Amygdala (tissue), 56 donors: ENCODE results near the gene DCAF11.
A peak's percentile ranks its signal among the peaks of the same experiment; 100 is the strongest.

Source experiments
- DNase-seq, 56 donors: peaks; one replicate each; lab custom pipeline; 2025; lab: John Stamatoyannopoulos, UW

DCAF11 gene

DNA sequence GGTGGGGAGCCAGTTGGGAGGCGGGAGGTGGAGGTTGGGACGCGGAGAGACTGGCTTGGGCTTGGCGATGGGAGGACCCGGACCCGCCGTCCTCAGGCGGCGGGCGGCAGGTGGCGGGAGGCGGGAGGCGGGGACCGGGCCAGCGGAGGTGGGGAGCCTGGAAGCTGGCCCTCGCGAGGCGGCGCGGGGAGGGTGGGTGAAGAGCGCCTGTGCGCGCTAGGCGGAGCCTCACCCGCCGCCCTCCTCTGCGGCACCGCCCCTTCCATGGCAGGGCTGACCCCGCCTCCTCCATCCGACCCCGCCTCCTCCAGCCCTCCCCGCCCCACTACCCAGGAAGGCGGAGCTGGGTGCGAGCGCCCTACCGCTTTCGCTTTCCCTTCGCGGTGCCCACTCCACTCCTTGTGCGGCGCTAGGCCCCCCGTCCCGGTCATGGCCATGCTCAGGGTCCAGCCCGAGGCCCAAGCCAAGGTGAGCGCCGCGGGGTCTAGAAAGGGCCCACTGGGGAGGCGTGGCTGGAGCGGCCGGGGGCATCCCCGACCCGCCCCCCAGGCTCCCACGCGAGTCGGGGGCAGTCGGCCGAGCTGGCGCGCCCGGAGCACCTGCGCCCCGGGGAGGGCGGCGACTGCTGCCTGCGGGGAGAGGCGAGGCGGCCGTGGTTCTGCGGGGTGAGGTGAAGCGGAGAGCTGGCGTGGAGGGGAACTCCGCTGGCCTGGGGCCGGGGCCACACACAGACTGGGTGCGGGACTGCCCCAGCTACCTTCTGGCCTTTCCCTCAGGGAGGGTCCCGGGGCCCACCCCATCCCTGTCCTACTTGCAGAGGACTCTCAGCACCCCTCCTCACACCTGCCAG lies 21.5 kb downstream of the DCAF11 start, which contains the start of gene PSME1:
TSS of gene PSME1 (plus strand) at position 361 of the 850 bp plus-strand sequence. CDS start at position 430, 69 bp downstream.
- DNase-seq = peak; percentile 30 to 95 (median 85)

DNA sequence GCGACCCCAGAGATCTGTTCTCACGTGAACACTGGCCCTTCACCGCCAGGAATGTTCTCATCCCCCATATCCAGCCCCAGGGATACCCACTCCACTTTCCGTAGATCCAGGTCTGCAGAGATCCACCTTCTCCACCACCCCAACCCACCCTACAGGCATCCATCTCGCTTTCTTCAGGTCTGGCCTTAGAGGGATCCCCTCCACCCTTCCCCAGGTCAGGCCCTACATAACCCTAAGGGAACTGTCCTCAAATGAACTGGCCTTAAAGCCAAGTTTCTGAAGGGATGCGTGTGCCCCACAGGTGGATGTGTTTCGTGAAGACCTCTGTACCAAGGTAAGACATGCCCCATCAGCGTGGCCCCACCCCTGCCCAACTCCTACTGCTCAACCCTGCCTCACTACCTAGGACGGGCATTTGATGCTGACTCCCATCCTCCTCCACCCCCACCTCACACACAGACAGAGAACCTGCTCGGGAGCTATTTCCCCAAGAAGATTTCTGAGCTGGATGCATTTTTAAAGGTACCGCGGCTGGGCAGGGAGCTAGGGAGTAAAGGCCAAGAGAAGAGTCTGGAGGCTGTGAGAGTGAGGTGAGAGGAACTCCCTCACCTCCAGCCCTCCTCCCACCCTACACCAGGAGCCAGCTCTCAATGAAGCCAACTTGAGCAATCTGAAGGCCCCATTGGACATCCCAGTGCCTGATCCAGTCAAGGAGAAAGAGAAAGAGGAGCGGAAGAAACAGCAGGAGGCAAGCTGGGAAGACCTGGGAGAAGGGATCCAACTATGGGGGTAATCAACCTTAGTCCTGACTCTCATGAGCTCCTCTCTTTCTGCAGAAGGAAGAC lies 22.3 kb downstream of the DCAF11 start:
- no peak for DNase-seq

DNA sequence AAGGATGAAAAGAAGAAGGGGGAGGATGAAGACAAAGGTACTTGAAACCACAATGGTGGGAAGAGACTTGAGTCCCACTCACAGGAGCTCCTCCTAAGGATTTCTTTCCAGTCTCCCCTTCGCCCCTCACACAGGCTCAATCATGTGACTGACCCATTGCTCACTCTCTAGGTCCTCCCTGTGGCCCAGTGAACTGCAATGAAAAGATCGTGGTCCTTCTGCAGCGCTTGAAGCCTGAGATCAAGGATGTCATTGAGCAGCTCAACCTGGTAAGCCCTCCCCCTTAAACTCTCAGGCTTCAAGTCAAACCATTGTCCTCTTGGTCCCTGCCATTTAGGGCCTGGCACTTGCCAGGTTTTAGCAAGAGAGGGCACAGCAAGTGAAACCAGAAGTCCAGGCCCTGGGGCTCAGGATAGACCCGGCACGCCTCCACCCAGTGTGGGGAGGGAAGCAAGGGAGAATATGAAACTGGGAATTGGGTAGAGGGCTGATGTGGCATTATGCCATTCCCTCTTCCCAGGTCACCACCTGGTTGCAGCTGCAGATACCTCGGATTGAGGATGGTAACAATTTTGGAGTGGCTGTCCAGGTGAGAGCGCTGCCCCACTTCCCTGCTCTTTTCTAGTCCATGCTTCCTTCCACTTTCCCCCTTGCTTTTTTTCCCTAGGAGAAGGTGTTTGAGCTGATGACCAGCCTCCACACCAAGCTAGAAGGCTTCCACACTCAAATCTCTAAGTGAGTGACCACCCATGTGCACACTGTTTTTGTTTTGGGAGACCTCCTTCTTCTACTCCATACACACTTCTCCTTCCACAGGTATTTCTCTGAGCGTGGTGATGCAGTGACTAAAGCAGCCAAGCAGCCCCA lies 23.2 kb downstream of the DCAF11 start:
- no peak for DNase-seq

DNA sequence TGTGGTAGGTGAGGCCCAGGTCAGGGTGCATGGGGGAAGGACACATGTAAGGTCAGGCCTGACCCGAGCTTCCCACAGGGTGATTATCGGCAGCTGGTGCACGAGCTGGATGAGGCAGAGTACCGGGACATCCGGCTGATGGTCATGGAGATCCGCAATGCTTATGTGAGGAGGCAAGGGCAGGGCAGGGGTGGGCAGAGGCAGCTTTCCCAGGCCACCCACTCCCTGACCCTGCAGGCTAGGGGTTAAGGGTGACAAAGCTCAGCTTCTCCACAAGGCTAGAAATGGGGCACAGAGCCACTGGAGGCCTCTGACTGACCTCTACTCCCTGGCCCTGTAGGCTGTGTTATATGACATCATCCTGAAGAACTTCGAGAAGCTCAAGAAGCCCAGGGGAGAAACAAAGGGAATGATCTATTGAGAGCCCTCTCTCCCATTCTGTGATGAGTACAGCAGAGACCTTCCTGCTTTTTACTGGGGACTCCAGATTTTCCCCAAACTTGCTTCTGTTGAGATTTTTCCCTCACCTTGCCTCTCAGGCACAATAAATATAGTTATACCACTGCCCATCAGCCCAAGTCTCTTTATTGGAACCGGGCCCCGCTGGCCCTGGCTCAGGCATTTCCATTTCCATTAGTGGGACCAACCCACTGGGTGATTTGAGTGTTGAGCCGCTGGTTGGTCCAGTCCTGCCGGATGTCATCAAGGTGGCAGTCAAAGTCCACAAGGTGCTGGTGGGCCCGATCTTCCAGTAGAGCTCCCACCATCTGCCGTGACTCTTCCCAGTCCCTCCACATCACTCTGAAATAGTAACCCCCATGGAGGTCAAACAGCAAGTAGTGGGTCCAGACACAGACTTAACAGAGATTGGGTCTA lies 24.1 kb downstream of the DCAF11 start:
- DNase-seq = no peak

GRCh38 chr14:24139272-24139934 lies 24.8 kb downstream of the DCAF11 start:
- DNase-seq = no peak

DNA sequence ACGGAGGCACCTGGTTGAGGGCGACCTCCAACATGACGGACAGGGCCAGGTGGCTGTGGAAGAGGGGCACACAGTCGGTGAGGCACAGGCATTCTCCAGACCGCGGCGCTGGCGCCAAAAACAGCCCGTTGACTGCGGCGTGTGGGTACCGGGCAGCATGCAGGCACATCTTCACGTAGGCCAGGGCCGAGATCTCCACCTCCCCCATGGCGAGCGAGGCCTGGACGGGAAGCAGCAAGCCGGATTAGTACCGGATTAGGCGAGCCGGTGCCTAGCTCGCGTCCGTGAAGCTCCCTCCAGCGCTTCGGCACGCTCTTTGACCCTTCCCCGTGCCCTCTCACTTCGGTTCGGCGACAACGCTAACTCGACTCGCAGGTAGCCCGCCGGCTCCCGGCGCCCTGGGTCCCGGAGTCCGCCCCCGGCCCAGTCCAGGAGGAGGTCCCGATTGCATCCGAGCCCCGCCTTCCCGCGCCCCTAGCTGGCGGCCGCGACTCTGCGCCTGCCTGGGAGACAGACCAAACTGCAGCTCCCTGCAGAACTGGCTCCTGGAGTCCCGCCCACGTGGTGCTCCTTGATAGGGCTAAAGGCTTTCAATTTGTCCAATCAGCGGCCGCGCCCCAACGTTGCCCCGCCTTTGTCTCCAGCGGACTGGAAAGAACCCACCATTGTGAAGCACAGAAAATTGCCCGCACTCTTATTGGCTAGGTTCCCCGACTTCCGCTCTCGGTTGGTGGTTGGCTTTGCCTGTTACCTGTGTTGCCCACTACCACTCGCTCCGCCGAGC lies 26.7 kb downstream of the DCAF11 start, which contains the start of gene EMC9:
TSS of gene EMC9 (minus strand) at position 495 of the 784 bp plus-strand sequence. CDS start at position 208, 287 bp downstream.
- DNase-seq = peak; percentile 75 to 100 (median 99)

GRCh38 chr14:24143511-24143910 lies 28.9 kb downstream of the DCAF11 start:
- no peak for DNase-seq

GRCh38 chr14:24144451-24144850 lies 29.9 kb downstream of the DCAF11 start:
- DNase-seq = no peak

DNA sequence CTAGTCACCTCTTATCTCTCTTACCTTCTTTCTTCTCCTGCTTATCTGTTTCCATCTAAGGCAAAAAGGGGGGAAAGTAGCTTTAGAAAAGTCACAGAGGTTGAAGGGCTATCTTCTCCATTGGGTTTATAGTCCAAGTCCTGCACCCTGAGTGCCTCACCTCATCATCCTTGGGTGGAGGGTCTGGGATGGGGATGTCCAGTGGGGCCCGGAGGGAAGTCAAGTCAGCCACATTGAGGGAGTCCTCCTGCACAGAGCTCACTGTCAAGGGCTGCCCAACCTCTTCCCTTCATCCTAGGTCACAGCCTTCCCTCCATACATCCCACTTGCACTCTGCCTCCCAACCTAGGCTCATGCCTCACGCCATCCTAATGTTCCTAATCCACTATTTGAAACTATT lies 30.6 kb downstream of the DCAF11 start:
- DNase-seq = no peak

- no peak for DNase-seq
Measured at GRCh38 chr14:24145690-24146452, 31.3 kb downstream of the DCAF11 start.

- DNase-seq = peak in 55 of 56 donors; percentile 48 to 92 (median 82)
Measured at GRCh38 chr14:24146453-24146977, 31.9 kb downstream of the DCAF11 start, which contains the start of gene PSME2. Gene PSME2 (minus strand): TSS chr14:24146610. CDS start chr14:24146581, 29 bp downstream.

DNA sequence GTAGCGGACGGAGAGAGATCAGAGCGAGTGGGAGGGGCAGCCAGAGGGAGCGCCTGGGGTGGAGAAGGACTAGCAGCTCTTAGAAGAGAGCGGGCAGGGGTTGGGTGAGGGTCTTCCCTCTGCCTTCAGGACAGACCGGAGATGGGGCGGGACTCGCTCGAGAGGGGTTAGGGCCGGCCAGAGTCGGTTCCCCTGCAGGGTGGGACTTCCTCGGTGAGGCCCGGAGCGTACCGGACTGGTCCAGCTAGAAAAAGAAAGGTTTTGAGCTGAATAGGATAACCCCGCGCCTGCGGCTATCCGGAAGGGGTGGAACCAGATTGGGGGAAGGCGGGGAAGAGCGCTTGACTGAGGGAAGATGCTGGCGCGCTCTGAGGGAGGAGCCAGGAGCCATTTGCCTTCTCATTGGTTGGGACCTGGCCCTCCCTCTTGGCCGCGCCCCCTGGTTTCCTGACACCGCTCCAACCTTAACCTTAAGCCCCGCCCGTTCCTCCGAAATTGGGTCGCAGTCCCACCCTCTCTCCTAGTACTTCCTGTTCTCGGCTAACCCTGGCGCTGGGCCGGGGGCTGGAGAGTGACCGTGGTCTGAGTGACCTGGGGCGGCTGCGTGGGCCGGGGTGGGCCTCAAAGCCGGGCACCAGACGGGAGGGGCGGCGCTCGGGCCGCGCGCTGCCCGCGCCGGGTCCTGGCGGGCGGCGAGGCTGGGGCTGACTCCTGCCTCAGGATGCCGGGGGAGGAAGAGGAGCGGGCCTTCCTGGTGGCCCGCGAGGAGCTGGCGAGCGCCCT lies 32.6 kb downstream of the DCAF11 start, which contains the start of gene RNF31:
TSS of gene RNF31 (plus strand) at position 521 of the 783 bp plus-strand sequence. CDS start at position 722, 201 bp downstream.
- peak; percentile 73 to 99 (median 95) for DNase-seq

- DNase-seq = no peak
Measured at GRCh38 chr14:24147761-24148428, 33.3 kb downstream of the DCAF11 start.

GRCh38 chr14:24149302-24149969 lies 34.9 kb downstream of the DCAF11 start:
- DNase-seq = no peak

- DNase-seq = no peak
Measured at GRCh38 chr14:24150061-24150460, 35.5 kb downstream of the DCAF11 start.
